Spleen (tissue), 7 donors: Measurements from ENCODE around the gene MSL3B.

Experiments used
- POLR2AphosphoS5 ChIP-seq, 3 donors: sonication (generic); formaldehyde crosslinking; IDR thresholded peaks; one replicate each; pipeline ENCODE4 v1.5.1; 2017; ENCODE audit warnings: antibody characterized with exemption in 3 of 3
- TF ChIP-seq, protein P1 (sequence below), 11 experiments: fragments of 200-600 bp in 7 of 11; fragments of 450-650 bp in 4 of 11; sonication (generic) in 4 of 11; IDR thresholded peaks in 8 of 11; conservative IDR thresholded peaks in 3 of 11; 1 replicate in 7 of 11; 2 replicates in 4 of 11; pipeline versions ENCODE4 v1.4.0 to v1.8.0; 2016 to 2021; ENCODE audit warnings: antibody characterized with exemption in 11 of 11, inconsistent platforms in 4 of 11, mild to moderate bottlenecking in 1 of 11
- donor health status: DM: no; HTN: no; CAD: no; lungs with moderate emphysema.
- donor health status: DM: no; HTN: no; CAD: no.
- donor health status: DM: no; HTN: no; CAD: no.

DNA sequence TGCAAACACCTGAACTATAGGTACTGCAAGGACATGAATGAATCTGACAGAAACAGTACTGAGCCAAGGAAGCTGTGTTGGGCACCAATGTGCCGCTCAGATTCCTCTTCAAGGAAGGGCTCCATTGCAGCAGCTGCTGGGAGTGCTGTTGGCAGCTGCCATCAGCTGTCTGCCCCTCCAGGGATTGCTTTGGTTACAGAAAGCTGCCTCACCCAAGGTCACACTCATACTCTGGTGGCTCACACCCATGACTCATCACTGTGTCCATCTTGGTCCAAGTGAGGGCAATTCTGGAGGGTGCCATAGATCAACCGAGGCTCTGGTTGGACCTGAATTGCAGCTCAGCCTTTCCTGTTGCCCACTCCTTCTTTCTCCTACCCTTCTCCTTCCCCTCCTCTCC lies 24.6 kb upstream of the MSL3B start:
- no peak for TF ChIP-seq POLR2AphosphoS5 (IDR thresholded peaks at IDR 0.05)
- TF ChIP-seq, protein P1, sequence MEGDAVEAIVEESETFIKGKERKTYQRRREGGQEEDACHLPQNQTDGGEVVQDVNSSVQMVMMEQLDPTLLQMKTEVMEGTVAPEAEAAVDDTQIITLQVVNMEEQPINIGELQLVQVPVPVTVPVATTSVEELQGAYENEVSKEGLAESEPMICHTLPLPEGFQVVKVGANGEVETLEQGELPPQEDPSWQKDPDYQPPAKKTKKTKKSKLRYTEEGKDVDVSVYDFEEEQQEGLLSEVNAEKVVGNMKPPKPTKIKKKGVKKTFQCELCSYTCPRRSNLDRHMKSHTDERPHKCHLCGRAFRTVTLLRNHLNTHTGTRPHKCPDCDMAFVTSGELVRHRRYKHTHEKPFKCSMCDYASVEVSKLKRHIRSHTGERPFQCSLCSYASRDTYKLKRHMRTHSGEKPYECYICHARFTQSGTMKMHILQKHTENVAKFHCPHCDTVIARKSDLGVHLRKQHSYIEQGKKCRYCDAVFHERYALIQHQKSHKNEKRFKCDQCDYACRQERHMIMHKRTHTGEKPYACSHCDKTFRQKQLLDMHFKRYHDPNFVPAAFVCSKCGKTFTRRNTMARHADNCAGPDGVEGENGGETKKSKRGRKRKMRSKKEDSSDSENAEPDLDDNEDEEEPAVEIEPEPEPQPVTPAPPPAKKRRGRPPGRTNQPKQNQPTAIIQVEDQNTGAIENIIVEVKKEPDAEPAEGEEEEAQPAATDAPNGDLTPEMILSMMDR (IDR thresholded peaks at IDR 0.05 in 8 of 11, conservative IDR thresholded peaks at IDR 0.05 in 3 of 11): no peak
